ENCODE data around the gene CCDC201. TPM values are rescaled to one million over a fixed set of nuclear protein-coding genes. Genes with fewer than 3 reads are reported as not detected.

Gene CCDC201
- total RNA-seq, 1 donor from 2014 or later, result not detected

DNA sequence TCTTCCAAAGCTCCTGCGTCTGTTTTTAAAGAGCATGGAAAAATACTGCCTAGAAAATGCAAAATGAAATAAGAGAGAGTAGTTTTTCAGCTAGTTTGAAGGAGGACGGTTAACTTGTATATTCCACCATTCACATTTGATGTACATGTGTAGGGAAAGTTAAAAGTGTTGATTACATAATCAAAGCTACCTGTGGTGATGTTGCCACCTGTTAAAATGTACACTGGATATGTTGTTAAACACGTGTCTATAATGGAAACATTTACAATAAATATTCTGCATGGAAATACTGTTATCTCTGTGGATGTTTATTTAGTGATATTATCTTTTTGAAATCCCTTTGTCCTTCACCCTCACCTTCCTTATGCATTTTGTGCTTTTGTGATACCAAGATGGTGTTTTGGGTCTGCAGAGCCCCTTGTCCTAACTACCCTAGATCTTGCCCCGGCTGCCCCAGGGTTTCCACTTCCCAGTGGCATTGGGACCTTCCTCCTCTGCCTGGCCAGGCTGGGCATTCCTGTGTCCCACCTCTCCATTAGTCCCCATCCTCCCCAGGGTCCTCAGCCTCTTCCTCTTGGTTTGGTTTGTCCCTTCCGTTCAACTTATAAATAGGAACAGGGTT, 20.6 kb upstream of the CCDC201 start:
- DNase-seq (ENCODE audit: low spot score), result no peak

DNA sequence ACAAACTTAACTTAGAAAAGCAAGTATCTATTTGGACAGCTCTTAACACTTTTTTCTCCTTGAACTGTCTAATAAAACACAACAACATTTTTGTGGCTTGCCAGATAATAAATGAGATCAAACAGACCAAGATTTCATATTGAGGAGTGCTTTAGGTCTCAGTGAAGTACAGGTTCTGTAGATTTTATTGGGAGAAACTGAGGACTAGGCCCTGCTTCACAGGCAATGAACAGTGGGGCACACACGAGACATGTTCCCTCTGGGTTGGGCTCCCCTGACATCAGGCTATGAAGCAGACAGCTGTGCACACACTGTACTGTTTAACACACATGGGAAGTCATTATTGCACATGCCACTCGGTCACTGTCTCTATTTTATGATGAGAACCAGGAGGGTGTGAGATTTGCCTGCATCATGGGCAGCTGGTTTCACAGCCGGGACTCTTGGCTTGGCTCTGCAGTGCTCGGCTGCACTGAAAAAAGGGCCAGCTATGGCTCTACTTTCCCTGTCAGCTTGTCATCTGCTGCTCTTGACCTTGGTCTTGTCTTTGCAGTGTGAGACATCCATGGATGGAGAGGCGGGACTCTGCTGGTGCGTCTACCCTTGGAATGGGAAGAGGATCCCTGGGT, 19.6 kb upstream of the CCDC201 start:
- DNase-seq (ENCODE audit: low spot score), result no peak

DNA sequence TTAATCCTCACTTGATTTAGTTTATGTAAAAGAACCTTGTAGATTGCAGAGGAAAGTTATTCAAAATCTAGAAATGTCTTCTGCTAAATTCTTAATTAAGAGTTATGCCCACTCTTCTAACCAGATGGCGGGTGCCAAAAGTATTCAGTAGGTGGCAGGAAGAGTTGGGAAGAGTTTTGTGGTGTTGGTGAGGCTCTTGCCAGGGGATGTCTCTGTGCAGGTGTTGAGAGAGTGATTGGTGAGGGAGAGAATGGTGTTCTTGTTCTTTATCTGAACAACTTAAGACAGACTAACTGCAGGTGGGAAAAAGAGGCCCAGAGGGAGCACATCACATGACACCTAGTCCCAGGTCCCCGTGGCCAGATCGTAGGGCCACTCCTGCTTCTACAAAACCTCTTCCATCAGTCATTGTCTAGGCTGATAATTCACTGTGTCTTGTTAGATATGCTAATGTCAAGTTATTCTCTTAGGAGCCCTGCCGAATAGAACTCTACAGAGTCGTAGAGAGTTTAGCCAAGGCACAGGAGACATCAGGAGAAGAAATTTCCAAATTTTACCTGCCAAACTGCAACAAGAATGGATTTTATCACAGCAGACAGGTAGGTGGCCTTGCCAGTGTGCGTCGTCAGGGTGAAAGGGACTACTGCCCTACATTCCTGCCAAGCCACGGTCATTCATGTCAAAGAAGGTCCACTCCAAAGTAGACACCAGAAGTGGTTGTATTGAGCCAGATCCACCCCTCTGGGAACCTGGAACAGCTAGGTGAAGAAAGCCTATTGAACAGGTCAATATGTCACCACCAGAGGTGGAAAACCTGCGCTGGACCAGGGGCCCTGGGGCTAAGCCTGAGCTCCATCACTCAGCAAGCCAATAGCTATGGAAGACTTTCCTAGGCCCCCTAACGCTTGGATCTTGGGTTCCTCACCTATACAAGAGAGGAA, 18.9 kb upstream of the CCDC201 start:
- DNase-seq (ENCODE audit: low spot score), result no peak

DNA sequence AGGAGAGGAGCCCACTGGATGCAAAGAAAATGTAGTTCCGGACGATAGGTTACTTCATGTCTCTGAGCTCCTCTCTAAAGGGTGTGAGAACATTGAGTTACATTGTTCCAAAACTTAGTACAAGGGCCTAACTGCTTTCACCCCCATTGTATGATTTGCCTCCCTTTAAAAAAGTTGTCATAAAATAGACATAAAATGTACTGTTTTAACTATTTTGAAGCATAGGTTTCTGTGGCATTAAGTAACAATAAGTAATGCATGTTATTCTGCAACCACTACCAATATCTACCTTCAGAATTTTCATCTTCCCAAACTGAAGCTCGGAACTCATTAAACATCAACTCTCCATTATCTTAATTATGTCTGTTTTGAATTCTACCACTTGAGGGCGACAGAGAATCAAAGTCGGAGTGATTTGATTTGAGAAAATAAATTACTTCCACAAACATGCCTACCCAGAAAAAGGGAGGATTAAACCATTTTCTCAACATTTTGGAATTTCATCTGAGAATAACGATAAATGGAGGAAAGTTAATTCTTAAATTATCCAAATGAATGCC, 18.1 kb upstream of the CCDC201 start:
- DNase-seq (ENCODE audit: low spot score), result no peak

DNA sequence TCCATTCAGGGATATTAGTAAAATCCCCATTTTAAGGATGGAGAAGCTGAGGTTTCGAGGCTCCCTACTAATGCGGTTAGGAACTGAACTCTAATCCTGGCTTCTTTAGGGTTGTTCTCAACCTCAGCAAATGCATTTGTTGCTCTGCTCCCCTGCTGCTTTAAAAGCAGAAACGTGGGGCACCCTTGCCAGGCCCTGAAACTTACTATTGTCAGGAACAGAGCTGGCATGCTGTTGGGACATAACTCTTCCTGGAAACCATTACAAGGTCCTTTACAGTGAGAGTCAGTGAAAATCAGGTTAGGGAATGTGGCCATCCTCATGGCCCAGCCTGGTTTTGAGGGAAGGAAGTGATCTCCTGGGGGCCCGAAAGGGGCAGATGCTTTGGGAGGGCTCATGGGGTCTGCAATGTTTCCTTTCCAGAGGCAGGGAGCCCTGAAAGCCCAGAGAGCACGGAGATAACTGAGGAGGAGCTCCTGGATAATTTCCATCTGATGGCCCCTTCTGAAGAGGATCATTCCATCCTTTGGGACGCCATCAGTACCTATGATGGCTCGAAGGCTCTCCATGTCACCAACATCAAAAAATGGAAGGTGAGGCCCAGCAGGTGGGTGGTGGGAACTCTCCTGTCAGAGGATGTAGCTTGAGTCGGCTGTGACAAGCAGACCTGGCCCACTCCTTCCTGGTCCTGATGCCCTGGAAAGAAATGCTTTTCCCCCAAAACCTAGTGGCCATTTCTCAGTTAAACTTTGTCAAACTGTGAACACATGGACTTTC, 17.4 kb upstream of the CCDC201 start:
- DNase-seq (ENCODE audit: low spot score), result no peak

DNA sequence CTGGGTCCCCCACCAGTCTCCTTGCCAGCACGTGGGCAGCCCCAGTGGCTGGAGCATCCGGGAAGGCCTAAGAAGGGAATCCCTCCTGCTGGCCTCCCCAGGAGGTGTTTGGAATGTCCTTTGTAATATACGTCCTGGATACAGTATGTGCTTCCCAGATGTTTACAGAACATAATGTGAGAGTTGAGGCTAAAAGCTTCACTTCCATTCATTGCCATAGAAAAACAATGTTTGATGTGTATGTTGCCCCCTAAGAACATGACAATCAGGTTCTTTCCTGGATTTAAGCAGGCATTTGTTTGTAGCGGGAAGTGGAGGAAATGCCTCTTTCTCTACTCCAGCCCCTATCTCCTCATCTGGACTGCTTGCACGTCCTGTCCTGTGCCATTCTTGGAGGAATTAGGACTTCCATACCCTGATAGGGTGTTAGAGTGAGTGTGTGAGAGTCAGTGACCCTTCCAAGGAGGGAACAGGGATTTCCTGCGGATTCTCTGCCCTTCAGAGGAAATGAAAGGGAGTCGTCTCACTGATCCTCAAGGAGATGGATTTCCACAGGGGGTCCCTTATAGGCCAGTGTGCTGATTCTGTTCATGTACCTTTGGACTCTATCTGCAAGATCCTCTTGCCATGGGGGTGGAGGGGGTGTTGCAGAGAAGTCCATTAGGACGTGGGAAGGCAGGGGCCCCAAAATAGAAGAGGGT, 16.6 kb upstream of the CCDC201 start:
- no peak for DNase-seq (ENCODE audit: low spot score)

DNA sequence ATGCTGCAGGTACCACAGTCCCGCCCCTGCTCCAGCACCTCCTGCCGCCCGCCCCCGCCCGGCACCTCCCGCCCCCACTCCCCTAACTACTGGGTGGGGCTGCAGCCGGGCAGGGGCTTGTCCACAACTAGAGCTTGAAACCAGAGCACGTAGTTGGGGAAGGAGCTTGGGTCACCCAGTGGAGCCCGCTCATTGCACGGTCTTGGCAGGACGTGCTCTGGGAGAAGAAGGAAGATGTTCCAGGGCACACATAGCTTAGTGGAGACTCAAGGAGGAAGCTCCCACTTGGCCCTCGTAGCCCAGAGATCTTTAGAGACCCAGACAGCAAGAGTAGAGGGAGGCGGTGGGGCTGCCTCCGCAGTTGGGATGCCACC, 16.1 kb upstream of the CCDC201 start:
- no peak for DNase-seq (ENCODE audit: low spot score)

DNA sequence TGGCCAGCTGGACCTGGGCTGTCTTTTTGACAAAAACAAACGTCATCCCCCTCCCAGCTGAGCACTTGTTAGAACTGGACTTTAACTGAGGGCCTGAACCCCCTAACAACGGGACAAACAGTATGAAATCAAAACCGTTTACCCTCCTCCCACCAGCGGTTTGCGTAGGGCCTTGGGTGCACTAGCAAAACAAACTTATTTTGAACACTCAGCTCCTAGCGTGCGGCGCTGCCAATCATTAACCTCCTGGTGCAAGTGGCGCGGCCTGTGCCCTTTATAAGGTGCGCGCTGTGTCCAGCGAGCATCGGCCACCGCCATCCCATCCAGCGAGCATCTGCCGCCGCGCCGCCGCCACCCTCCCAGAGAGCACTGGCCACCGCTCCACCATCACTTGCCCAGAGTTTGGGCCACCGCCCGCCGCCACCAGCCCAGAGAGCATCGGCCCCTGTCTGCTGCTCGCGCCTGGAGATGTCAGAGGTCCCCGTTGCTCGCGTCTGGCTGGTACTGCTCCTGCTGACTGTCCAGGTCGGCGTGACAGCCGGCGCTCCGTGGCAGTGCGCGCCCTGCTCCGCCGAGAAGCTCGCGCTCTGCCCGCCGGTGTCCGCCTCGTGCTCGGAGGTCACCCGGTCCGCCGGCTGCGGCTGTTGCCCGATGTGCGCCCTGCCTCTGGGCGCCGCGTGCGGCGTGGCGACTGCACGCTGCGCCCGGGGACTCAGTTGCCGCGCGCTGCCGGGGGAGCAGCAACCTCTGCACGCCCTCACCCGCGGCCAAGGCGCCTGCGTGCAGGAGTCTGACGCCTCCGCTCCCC, 15.5 kb upstream of the CCDC201 start, which contains the start of gene IGFBP1:
TSS of gene IGFBP1 (plus strand) at position 304 of the 808 bp plus-strand sequence. CDS start at position 469, 165 bp downstream.
- DNase-seq (ENCODE audit: low spot score), result no peak

DNA sequence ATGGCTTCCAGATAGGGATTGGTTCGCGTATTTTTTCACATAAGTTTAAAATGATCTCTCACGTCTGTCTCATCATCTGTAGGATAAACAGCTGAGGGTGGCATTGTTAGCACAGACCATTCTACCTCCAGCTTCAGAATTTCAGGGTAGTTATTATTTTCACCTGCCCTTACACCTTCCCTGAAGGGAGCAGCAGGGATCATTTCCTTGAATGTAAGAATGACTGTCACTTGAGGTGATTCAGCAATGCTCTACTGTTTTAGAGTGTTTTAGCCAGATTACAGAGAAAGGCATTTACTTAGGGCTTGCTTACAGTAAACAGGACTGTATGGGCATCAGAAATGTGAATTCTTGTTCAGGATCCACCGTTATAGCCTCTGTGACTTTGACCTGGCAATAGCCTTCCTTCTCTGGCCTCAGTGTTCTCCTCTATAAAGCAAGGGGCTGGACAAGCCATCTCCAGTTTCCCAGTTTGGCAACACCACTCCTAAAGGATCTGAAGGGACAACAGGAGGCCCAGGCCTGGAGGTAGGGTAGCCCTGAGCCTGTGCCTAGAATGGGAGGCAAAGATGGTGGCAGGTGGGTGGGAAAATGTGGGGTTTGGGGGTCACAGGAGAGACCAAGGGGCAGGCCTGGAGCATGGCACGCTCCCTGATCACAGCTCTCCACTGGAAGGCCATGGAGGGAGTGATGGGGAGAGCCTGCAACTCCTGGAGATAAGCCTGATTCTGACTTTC, 14.2 kb upstream of the CCDC201 start:
- no peak for DNase-seq (ENCODE audit: low spot score)

DNA sequence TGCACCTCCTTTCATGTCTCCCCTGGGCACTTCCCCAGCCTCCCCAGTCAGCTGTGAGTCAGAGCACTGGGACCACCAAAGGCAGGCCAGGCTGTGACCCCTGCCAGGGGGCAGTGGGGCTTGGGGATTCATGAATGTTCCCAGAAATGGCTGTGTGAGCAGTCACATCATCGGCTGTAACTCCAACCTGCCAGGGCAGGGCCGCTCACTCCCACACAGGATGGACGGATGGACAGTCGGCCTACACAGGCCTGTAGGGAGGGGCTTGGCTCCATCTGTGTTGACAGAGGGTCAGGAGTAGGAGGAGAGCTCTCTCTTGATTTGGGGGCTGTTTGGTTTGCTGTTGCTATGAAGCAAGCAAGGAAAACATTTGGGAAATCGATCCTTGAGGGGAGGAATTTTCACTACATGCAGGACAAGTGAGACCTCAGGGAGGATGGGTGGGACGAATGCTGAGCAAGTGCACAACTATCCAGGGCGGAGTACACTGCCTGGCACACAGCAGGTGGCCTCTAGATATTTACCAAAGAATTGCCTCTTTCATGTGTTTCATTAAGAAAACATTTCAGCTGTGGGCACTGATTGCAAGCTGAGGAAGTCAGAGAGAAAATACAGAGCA, 12.5 kb upstream of the CCDC201 start:
- no peak for DNase-seq (ENCODE audit: low spot score)

DNA sequence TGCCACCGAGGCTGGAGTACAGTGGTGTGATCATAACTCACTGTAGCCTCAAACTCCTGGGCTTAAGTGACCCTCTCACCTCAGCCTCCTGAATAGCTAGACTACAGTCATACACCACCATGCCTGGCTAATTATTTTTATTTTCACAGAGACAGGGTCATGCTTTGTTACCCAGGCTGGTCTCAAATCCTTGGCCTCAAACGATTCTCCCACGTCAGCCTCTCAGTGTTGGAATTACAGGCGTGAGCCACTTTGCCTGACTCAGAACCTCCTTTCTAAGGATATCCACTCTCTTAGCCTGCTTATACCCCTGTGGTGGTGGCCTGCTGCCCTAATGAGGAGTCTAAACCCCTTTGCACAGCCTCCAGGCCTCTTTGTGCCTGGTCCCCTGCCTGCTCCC, 11.3 kb upstream of the CCDC201 start:
- no peak for DNase-seq (ENCODE audit: low spot score)

DNA sequence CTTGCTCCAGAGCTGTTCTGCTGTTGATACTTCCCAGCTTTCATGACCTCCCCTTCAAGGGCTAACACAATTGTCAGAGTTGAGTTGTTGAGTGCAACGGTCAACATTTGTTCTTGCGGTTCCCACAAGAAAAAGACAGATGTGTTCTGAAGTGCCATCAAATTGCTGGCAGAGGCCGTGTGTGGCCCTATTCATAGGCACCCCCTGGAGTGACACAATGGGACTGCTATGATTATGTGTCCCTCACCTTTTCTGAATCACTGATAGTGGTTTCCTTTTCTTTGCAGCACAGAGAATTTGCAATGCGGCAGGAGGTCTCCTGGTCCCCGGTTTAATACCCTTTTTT, 9.6 kb upstream of the CCDC201 start:
- DNase-seq (ENCODE audit: low spot score), result no peak

DNA sequence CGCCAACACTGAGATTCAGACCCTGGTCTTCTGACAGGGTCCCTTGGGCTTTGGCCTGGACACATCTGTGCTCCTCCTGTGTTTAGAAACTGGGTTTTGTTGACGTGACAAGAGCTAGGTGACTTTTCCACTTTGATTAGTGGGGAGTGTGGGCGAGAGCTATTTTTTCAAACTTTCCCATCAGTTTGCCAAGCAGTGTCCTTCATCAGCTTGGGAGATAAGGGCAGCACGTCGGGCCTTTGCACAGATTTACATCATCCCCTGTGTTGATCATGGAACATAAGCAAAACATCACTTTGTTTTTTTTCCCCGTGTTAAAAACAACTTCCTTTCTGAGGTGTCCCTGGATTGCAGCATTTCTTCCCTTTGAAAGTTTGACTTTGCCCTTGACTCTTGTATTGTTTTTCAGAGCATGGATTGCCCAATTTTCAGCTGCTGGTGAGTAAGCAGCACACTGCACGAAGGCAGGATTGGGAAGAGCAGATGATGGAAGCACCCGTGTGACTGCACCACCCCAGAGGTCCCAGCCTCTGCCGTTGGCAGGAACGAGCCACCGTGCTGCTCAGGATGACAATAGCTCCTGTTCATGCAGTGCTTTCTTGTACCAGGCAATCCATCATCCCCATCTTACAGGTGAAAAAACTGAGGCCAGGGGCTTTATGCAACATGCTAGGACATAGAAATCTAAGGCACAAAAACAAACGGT, 9.0 kb upstream of the CCDC201 start:
- no peak for DNase-seq (ENCODE audit: low spot score)

DNA sequence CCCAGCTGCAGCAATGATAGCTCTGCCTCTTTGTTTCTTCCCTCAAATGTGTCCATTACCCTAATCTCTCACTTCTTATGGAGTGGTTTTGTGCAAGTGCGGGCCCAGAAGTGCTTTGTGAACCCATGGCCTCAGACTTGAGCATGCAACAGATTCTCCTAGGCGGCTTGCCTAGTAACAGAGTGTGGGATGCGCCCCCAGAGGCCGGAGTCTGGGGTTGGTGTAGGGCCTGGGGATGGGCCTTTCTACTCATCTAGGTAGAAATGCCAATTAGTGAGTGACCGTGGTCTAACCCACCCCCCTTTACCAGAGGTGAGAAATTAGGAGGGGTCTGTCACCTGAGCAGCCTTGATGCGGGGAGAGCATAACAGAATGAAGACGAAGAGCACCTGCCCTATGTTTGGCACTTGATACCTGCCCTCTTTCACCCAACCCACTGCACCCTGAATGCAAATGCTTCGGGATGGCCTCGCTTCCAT, 8.4 kb upstream of the CCDC201 start:
- DNase-seq (ENCODE audit: low spot score), result no peak

DNA sequence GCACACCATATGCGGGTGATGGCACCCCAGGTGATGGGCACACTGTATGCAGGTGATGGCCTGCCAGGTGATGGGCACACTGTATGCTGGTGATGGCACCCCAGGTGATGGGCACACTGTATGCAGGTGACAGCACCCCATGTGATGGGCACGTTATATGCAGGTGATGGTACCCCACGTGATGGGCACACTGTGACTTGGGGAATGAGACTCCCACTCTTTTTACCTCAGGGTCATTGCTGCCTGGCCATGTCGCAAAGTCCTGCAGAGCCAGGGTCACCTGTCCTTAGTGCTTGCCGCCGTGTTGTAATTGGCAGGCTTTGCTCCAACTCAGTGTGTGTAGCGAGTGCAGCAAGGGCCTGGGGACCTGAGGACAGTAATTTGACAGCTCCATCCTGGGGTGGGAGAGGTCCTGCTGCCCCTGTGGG, 7.6 kb upstream of the CCDC201 start:
- DNase-seq (ENCODE audit: low spot score), result no peak

DNA sequence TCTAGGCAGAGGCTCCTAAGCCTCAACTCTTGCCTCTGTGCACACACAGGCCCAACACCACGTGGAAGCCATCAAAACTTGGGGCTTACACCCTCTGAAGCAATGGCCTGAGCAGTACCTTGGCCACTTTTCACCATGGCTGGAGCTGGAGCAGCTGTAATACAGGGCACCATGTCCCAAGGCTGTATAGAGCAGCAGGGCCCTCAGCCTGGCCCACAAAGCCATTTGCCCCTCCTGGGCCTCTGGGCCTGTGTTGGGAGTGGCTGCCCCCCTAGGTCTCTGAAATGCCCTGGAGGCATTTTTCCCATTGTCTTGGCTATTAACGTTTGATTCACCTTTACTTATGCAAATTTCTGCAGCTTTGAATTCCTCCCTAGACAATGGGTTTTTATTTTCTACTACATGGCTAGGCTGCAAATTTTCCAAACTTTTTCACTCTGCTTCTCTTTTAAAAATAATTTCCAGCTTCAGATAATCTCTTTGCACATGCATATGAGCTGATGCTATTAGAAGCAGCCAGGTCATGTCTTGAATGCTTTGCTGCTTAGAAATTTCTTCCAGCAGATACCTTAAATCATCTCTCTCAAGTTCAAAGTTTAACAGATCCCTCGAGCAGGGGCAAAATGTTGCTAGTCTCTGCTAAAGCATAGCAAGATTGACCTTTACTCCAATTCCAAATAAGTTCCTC, 5.7 kb upstream of the CCDC201 start:
- no peak for DNase-seq (ENCODE audit: low spot score)

DNA sequence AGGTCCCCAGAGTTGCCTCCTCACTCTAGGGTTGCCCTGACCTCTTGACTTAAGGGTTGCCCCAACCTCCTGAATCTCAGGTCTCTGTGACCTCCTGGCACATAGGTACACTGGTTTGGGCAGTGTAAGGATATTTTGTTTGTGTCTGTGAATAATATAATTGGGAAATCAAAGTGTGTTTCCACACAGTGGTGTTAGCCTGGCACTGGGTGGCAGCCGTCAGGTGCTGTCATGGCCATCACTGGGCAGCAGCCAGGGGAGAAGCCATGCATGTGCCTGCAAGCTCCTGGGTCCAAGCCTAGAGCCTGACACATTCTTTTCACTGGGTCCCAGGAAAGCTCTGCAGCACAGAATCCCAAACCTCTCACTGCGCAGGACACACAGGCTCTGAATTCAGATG, 3.6 kb upstream of the CCDC201 start:
- no peak for DNase-seq (ENCODE audit: low spot score)

Measured in mucosa of gallbladder (tissue), 1 donor.